ENCODE results near the gene H3-3A. TPM values are rescaled to one million over a fixed set of nuclear protein-coding genes. Genes with fewer than 3 reads are reported as not detected.
A peak's percentile ranks its signal among the peaks of the same experiment; 100 is the strongest.

The H3-3A gene
- total RNA-seq, 4 donors from 2014 or later = 284 to 317 (median 305) TPM

DNA sequence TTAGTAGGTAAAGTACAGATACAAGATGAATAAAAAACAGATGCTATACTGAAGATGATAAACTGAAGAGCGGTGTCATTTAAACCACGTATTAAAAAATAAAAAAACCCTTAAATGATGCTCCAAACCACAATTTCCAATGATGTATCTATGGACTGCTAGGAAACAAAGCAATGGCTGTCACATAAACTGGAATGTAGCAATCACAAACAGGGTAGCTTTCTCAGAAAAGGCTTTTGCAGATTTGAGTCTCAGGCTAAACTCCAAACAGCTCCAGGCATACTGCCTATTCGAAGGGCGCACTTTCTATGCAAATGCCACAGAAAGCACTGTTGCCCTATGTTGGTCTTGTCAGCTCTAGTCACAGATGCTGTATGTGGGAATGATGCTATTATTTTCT, 12.4 kb upstream of the H3-3A start:
- TF ChIP-seq CTCF (IDR thresholded peaks at IDR 0.05) = no peak
- ATAC-seq (ENCODE audit: low FRiP score) = no peak
- no peak for DNase-seq (ENCODE audit: low spot score)

DNA sequence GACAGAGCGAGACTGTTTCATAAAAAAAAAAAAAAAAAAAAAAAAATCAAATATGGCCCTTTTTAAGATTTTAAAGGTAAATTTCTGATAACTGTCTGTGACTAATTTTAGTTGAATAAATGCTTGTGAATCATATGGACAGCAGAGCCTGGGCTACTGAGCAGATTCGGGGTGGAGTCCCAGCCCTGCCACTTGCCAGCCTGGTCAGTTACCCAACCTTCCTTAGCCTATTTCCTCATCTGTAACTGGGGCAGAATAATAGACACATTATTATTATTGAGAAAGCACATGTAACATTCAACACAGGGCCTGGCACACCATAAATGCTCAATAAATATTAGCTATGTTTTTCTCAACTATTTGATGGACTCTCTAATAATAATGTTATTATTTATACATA, 11.2 kb upstream of the H3-3A start:
- ATAC-seq (ENCODE audit: low FRiP score) (peak; percentile 35), DNase-seq (ENCODE audit: low spot score) (no peak)
- no peak for TF ChIP-seq CTCF (IDR thresholded peaks at IDR 0.05)

GRCh38 chr1:226052061-226052460, 10.5 kb upstream of the H3-3A start:
- TF ChIP-seq CTCF (IDR thresholded peaks at IDR 0.05) = no peak
- ATAC-seq (ENCODE audit: low FRiP score) = no peak

DNA sequence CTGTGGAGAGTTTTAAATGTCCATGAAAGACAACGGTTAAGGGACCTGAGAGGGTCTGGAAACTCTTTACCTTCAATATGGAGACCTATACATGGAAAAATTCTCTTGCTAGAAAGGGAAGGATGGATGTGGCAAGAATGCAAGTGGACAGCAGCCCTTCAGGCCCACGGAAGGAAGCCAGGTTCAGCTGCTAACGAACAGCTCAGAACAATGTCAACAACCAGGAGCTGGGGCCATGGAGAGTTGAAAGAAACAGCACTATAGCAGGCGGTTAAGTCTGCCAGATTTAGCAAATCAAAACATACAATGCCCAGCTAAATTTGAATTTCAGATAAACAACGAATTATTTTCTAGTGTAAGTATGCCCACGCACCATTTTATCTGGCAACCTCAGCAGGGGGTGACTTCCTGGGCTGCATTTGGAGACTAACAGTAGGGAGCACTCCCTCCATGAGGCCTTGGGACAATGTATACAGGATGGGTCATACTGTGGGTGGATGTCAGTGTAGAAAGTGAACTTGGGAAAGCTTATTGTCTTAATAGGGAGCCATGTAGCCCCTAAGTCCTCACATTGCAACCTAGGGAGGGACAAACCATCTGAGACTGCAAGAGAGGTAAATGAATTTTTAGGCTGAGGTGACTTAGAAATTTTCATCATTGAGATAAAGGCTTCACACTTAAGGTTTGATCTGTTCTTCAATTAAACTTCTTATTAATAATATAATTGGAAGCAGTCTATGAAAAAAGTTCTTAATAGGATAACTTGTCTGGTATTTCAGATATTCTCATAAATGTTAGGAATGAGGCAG, 7.8 kb upstream of the H3-3A start:
- ATAC-seq (ENCODE audit: low FRiP score) (no peak), DNase-seq (ENCODE audit: low spot score) (no peak)

More at GRCh38 chr1:226052061-226052460, 10.5 kb upstream of the H3-3A start:
- DNase-seq (ENCODE audit: low spot score) = no peak

GRCh38 chr1:226059709-226060108, 2.8 kb upstream of the H3-3A start:
- DNase-seq (ENCODE audit: low spot score) = no peak
- no peak for ATAC-seq (ENCODE audit: low FRiP score)
- TF ChIP-seq CTCF (IDR thresholded peaks at IDR 0.05) = no peak

More for the DNA sequence above, 7.8 kb upstream of the H3-3A start:
- TF ChIP-seq CTCF (IDR thresholded peaks at IDR 0.05) = no peak

DNA sequence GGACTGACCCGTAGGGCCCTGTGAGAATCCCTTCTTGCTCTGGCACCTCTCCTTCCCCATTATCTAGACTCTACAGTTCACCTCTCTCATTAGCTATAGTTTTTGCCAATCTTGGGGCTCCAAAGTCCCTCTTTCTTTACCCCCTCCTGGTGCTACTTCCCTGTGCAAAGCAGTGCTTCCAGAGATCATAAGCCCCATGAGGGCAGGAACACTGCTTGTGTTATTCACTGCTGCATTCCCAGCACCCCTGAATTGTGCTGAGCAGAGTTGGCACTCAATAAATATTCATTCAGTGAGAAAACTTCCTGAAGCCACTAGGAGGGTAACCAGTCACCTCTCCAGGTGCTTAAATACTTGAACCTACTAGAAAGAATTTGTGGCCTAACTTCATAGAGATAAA, 2.1 kb upstream of the H3-3A start:
- DNase-seq (ENCODE audit: low spot score) (no peak), ATAC-seq (ENCODE audit: low FRiP score) (no peak)
- TF ChIP-seq CTCF (IDR thresholded peaks at IDR 0.05) = no peak

Data from omental fat pad (tissue), 4 donors.